GM23338 (cell line): ENCODE data around the gene ZNF841. TPM values are rescaled to one million over a fixed set of nuclear protein-coding genes. Genes with fewer than 3 reads are reported as not detected.

Experiments used
- ATAC-seq: fragments of 200-7000 bp; cut with Tn5 transposase; 3 replicates; pipeline ENCODE4 v1.9.1; 2020
- DNase-seq: peaks from one replicate; pipeline ENCODE4 v3.0.0-alpha.2; 2015; ENCODE audit warnings: low spot score
- H2AFZ ChIP-seq: fragments of 200-600 bp; sonication (generic); 2 replicates; pipeline ENCODE4 v1.8.0; 2016; ENCODE audit warnings: antibody characterized with exemption, mild to moderate bottlenecking, moderate library complexity
- H3F3A ChIP-seq: fragments of 200-600 bp; sonication (generic); replicated peaks from 2 replicates; pipeline ENCODE4 v1.8.0; 2017; ENCODE audit warnings: antibody characterized with exemption, mixed run types, low read depth
- H3K27ac ChIP-seq: fragments of 200-600 bp; sonication (generic); 2 replicates; pipeline ENCODE4 v1.6.1; 2016; ENCODE audit warnings: low read depth
- H3K27me3 ChIP-seq: fragments of 200-600 bp; sonication (generic); 2 replicates; pipeline ENCODE4 v1.8.0; 2016; ENCODE audit warnings: mild to moderate bottlenecking, mixed run types, moderate library complexity; ENCODE audit not compliant: insufficient read depth
- H3K36me3 ChIP-seq: fragments of 200-600 bp; sonication (generic); 2 replicates; pipeline ENCODE4 v1.8.0; 2016; ENCODE audit warnings: mild to moderate bottlenecking; ENCODE audit not compliant: insufficient read depth
- H3K4me1 ChIP-seq: fragments of 200-600 bp; sonication (generic); 2 replicates; pipeline ENCODE4 v1.8.0; 2016; ENCODE audit warnings: mild to moderate bottlenecking, moderate library complexity; ENCODE audit not compliant: insufficient read depth
- H3K4me2 ChIP-seq: fragments of 200-600 bp; sonication (generic); 2 replicates; pipeline ENCODE4 v1.7.1; 2017; ENCODE audit warnings: mixed run types
- H3K4me3 ChIP-seq: fragments of 200-600 bp; sonication (generic); 2 replicates; pipeline ENCODE4 v1.6.1; 2016; ENCODE audit warnings: mixed run types
- H3K79me2 ChIP-seq: fragments of 200-600 bp; sonication (generic); replicated peaks from 2 replicates; pipeline ENCODE4 v1.8.0; 2017; ENCODE audit warnings: mild to moderate bottlenecking; ENCODE audit not compliant: insufficient read depth
- H3K9me2 ChIP-seq: fragments of 200-600 bp; sonication (generic); 2 replicates; pipeline ENCODE4 v1.8.0; 2017; ENCODE audit not compliant: insufficient read depth
- H4K20me1 ChIP-seq: fragments of 200-600 bp; sonication (generic); replicated peaks from 2 replicates; pipeline ENCODE4 v1.8.0; 2017; ENCODE audit warnings: mild to moderate bottlenecking; ENCODE audit not compliant: insufficient read depth
- H3K27ac Mint-ChIP-seq: 2 replicates; pipeline ENCODE4 v1.8.0; 2020; ENCODE audit warnings: inconsistent platforms, mild to moderate bottlenecking, moderate library complexity, mixed read lengths
- H3K27me3 Mint-ChIP-seq: 3 replicates; pipeline ENCODE4 v1.8.0; 2022; ENCODE audit warnings: low read depth, mild to moderate bottlenecking, moderate library complexity, mixed read lengths, inconsistent platforms; ENCODE audit not compliant: insufficient read depth, poor library complexity
- H3K36me3 Mint-ChIP-seq: 3 replicates; pipeline ENCODE4 v1.8.0; 2021; ENCODE audit warnings: low read depth, mild to moderate bottlenecking, inconsistent platforms, moderate library complexity, mixed read lengths
- H3K4me1 Mint-ChIP-seq: 3 replicates; pipeline ENCODE4 v1.8.0; 2020; ENCODE audit warnings: mild to moderate bottlenecking, inconsistent platforms, mixed read lengths
- H3K4me3 Mint-ChIP-seq: 3 replicates; pipeline ENCODE4 v1.8.0; 2021; ENCODE audit warnings: moderate library complexity, mild to moderate bottlenecking, inconsistent platforms, mixed read lengths
- H3K9me3 Mint-ChIP-seq: 3 replicates; pipeline ENCODE4 v1.8.0; 2020; ENCODE audit warnings: moderate library complexity, mild to moderate bottlenecking, inconsistent platforms, mixed read lengths
- CREB1 ChIP-seq: fragments of 250-450 bp; sonication (Bioruptor Pico); IDR thresholded peaks from 2 replicates; pipeline ENCODE4 v1.5.0; 2020; ENCODE audit warnings: low read depth, mild to moderate bottlenecking, moderate library complexity
- ETS1 ChIP-seq: IDR thresholded peaks from 2 replicates; pipeline ENCODE4 v1.6.1; 2016; ENCODE audit warnings: antibody characterized with exemption
- EZH2 ChIP-seq: fragments of 200-600 bp; sonication (generic); IDR thresholded peaks from one replicate; pipeline ENCODE4 v1.8.0; 2017; ENCODE audit warnings: antibody characterized with exemption, mild to moderate bottlenecking, low read depth; ENCODE audit not compliant: unreplicated experiment
- JUNB ChIP-seq: IDR thresholded peaks from one replicate; pipeline ENCODE4 v1.6.1; 2016; ENCODE audit warnings: antibody characterized with exemption; ENCODE audit not compliant: unreplicated experiment
- NANOG ChIP-seq: IDR thresholded peaks from 2 replicates; pipeline ENCODE4 v1.6.1; 2016; ENCODE audit warnings: antibody characterized with exemption, borderline replicate concordance
- POLR2AphosphoS5 ChIP-seq: IDR thresholded peaks from 2 replicates; pipeline ENCODE4 v1.6.1; 2016; ENCODE audit warnings: antibody characterized with exemption, low read depth
- STAT1 ChIP-seq: IDR thresholded peaks from one replicate; pipeline ENCODE4 v1.6.1; 2016; ENCODE audit warnings: antibody characterized with exemption; ENCODE audit not compliant: unreplicated experiment
- ZNF331 ChIP-seq: fragments of 250-450 bp; sonication (Bioruptor Pico); IDR thresholded peaks from 2 replicates; pipeline ENCODE4 v1.5.0; 2020; ENCODE audit warnings: low read depth, mild to moderate bottlenecking, moderate library complexity
- polyA plus RNA-seq: library from polyadenylated mRNA; unstranded; fragments of >200 nt; fragmentation: Nextera tagmentation; extraction: Ambion mirVana; gene quantifications from 2 replicates; pipeline ENCODE4 v1.2.1, GENCODE V29; 2016
- total RNA-seq: library from RNA; depleted of rRNA; stranded (reverse); fragments of >200 nt; shearing (Covaris generic); gene quantifications from 2 replicates; pipeline ENCODE4 v1.2.3, GENCODE V29; 2014
- TF ChIP-seq, protein P1 (sequence below), 2 experiments: fragments of 200-600 bp in 1 of 2; sonication (generic) in 1 of 2; conservative IDR thresholded peaks; 2 replicates each; pipeline versions ENCODE4 v1.5.1 to v1.6.1; 2016 to 2017; ENCODE audit warnings: antibody characterized with exemption in 2 of 2, low read depth in 2 of 2, mild to moderate bottlenecking in 2 of 2, moderate library complexity in 1 of 2

ZNF841 gene
- total and polyA plus RNA-seq, 2 experiments from 2014 or later, result 5.3 to 12.8 TPM

DNA sequence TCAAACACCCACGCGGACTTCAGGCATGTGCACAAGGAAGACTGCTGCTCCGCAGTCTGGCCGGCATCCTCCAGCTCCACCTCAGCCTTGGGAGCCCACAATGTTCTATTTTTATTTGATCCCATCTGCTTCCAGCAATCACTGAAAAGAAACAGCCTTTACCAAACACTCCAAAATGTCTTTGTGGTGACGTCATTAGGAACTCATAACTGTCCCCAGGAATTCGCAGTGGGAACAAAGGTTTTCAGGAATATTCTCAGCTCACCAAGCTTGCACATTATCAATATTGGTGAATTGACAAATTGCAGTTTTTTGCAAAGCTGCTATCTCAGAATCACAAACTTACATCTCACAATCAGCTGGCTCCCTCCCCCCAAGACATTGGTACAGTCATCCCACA, 15.2 kb upstream of the ZNF841 start:
- H3K9me2 ChIP-seq, result no peaks in the 10 kb centered on the region
- H3K79me2 ChIP-seq, result no peaks in the 10 kb centered on the region
- peaks cover 35% of the 10 kb centered on the region for H3K36me3 ChIP-seq
- H3K4me3 Mint-ChIP-seq, result no peak overlapping the region
- H3F3A ChIP-seq, result 0 out of 2 replicates have a peak, but pooled peaks cover 6% of the 10 kb centered on the region
- H2AFZ ChIP-seq, result no peak overlapping the region
- H3K4me2 ChIP-seq, result no peak overlapping the region
- H3K27ac Mint-ChIP-seq, result no peak overlapping the region
- no peaks in the 10 kb centered on the region for H3K4me1 Mint-ChIP-seq
- no peaks in the 10 kb centered on the region for H3K27me3 ChIP-seq
- peaks cover 72% of the 10 kb centered on the region for H3K36me3 Mint-ChIP-seq
- no peaks in the 10 kb centered on the region for H3K4me1 ChIP-seq
- H4K20me1 ChIP-seq, result no peaks in the 10 kb centered on the region
- DNase-seq, result no peak
- H3K27me3 Mint-ChIP-seq, result peaks cover 6% of the 10 kb centered on the region
- no peak for TF ChIP-seq ETS1
- no peak for TF ChIP-seq JUNB
- no peak for TF ChIP-seq STAT1
- TF ChIP-seq NANOG, result no peak
- no peak for TF ChIP-seq POLR2AphosphoS5
- H3K4me3 ChIP-seq, result no peak overlapping the region
- H3K27ac ChIP-seq, result no peak overlapping the region
- peaks cover 97% of the 10 kb centered on the region for H3K9me3 Mint-ChIP-seq
- no peak for ATAC-seq

DNA sequence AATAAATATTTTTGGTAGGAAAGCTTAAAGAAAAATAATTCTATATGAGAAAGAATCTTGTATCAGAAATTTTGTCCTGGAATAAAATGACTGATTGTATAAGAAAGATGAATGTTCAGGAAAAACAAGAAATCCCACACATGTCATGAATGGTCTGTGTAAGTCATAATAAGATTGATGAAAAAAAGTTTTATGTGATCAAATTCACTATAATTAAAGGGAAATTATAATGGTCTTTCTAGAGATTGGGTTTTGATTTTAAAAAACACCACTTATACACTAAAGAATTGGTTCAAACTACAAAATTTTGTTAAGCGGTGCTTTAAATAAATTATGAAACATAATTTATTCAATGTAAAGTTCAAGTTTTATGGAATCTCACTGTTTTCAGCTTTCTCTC, 7.2 kb upstream of the ZNF841 start:
- TF ChIP-seq EZH2 (no peak), ZNF331 (CRISPR knock-in tag) (no peak), POLR2AphosphoS5 (no peak), CREB1 (CRISPR knock-in tag) (no peak), JUNB (no peak), STAT1 (no peak)
- TF ChIP-seq, protein P1, sequence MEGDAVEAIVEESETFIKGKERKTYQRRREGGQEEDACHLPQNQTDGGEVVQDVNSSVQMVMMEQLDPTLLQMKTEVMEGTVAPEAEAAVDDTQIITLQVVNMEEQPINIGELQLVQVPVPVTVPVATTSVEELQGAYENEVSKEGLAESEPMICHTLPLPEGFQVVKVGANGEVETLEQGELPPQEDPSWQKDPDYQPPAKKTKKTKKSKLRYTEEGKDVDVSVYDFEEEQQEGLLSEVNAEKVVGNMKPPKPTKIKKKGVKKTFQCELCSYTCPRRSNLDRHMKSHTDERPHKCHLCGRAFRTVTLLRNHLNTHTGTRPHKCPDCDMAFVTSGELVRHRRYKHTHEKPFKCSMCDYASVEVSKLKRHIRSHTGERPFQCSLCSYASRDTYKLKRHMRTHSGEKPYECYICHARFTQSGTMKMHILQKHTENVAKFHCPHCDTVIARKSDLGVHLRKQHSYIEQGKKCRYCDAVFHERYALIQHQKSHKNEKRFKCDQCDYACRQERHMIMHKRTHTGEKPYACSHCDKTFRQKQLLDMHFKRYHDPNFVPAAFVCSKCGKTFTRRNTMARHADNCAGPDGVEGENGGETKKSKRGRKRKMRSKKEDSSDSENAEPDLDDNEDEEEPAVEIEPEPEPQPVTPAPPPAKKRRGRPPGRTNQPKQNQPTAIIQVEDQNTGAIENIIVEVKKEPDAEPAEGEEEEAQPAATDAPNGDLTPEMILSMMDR (conservative IDR thresholded peaks at IDR 0.05; ENCODE audit: low read depth in 2 of 2), result no peak
- H3F3A ChIP-seq, result no peaks in the 10 kb centered on the region
- H3K36me3 Mint-ChIP-seq, result peaks cover 24% of the 10 kb centered on the region
- no peaks in the 10 kb centered on the region for H3K4me1 ChIP-seq
- H3K79me2 ChIP-seq, result no peaks in the 10 kb centered on the region
- H3K4me2 ChIP-seq, result no peak overlapping the region
- H2AFZ ChIP-seq, result no peak overlapping the region
- H3K27ac ChIP-seq, result no peak overlapping the region
- H3K9me2 ChIP-seq, result no peaks in the 10 kb centered on the region
- no peak overlapping the region for H3K27ac Mint-ChIP-seq
- H3K9me3 Mint-ChIP-seq, result peaks cover 85% of the 10 kb centered on the region
- H3K4me1 Mint-ChIP-seq, result no peaks in the 10 kb centered on the region
- no peak overlapping the region for H3K4me3 Mint-ChIP-seq
- H4K20me1 ChIP-seq, result no peaks in the 10 kb centered on the region
- ATAC-seq (no peak), DNase-seq (no peak)
- H3K4me3 ChIP-seq, result no peak overlapping the region
- peaks cover 6% of the 10 kb centered on the region; the same call in 1 of the 2 replicates for H3K36me3 ChIP-seq
- peaks cover 6% of the 10 kb centered on the region for H3K27me3 Mint-ChIP-seq
- no peaks in the 10 kb centered on the region for H3K27me3 ChIP-seq
